Nucleus accumbens (tissue), 56 donors: ENCODE results near the gene PTPRN2.

ENCODE experiments used
- DNase-seq, 56 donors: peaks; one replicate each; lab custom pipeline; 2025; lab: John Stamatoyannopoulos, UW

PTPRN2 gene

DNA sequence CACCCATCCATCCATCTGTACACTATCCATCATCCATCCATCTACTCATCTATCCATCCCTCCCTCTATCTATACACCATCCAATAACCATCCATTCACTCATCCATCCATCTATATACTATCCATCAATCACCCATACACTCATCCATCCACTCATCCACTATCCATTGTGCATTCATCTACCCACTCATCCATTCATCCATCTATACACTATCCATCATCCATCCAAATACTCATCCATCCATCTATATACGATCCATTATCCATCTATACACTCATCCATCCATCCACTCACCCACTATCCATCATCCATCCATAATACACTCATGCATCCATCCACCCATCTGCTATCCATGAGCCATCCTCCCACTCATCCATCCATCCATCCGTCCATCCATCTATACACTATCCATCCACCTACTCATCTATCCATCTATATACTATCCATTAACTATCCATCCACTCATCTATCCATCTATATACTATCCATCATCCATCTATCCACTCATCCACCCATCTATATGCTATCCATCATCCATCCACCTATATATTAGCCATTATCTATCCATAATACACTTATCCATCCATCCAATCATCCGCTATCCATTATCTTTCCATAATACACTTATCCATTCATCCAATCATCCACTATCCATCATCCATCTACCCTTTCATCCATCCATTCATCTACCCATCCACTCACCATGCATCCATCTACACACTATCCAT is 765.5 kb downstream of the PTPRN2 start:
- no peak for DNase-seq

DNA sequence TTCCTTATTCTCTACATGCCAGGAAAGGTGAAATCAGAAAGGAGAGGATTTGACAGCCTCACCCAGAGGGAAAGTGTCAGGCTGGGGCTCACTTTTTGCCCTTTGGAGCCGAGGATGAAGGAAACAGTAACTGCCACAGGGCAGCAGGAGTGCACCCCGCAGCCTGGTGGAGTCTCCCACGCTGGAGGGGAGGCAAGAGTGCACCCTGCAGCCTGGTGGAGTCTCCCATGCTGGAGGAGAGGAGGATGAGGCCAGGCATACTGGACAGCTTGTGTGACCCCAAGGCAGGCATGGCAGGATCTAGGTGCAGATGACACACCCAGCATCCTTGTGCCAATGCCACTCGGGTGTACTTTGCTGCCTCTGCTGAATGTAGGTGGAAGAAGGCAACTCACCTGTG is 766.8 kb downstream of the PTPRN2 start:
- no peak for DNase-seq

DNA sequence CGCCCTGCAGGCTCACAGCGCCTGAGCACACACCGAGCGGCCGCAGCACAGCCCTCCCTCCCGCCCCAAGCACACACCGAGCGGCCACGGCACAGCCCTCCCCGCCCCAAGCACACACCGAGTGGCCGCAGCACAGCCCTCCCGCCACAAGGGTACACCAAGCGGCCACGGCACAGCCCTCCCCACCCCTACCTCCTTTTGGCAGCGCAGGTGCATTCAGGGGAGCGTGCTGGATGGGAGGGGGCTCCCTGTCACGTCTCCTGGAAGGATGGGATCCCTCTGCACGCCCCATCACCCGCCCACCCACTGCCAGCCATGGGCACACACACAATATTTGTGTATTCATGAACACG is 768.2 kb downstream of the PTPRN2 start:
- DNase-seq = no peak

DNA sequence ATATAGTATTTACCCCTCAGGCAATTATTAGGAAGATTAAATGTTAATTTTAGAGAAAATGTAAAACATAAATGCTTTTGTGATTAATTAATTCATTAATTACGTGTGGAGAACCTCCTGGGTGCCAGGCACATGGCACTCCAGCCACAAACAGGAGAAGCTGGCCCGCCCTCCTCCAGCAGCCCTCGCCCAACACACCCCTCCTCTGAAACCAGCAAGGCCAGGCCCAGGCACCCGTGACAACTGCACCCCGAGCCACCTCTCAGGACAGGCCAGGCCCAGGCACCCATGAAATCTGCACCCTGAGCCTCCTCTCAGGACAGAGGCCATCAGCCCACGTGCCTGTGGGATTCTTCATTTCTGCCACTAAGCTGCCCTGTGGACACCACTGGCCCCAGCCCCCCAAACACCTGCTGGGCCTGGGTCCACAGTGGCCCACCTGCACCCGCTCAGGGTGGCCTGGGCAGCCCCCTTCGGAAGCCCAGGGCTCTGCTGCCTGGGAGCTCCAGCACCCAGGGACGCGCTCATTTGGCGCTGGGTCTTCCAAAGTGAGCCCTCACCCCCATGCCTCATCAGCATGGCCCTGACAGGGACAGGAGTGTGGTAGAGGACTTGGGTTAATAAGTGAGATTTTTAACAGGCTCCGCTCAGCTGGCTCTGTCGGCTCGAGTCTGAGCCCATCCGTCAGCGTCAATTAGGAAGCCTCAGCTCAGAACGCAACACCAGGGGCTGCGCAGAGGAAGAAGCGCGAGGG is 768.7 kb downstream of the PTPRN2 start:
- no peak for DNase-seq

DNA sequence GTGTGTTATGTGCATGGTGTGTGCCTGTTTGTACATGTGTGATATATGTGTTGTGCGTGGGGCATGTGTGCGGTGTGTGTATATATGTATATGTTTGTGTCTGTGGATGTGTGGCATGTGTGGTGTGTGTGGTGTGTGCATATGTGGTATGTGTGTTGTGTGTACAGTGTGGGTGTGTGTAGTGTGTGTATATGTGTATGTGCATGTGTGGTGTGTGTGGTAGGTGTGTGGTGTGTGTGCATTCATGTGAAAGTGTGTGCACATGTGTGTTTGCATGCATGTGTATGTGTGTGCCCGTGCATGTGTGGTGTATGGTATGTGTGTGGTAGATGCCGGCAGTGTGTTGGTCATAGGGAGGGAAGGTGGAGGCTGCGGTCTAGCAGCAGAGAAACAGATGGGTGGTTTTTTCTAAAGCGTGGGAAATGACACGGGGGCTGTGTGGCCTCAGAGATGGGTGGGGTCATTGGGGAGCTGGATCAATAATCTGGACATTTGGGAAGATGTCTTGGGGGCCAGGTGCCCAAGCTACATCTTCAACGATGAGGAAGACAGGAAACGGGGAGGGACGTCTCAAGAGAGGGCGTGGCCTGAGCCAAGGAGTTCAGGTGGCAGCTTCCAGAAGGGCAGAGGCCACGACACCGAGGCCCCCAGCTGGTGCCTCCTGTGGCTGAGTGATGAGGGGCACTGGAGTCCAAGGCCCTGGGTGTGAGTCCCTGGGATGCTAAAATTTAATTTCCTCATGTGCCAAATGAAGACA is 769.5 kb downstream of the PTPRN2 start:
- DNase-seq = no peak

DNA sequence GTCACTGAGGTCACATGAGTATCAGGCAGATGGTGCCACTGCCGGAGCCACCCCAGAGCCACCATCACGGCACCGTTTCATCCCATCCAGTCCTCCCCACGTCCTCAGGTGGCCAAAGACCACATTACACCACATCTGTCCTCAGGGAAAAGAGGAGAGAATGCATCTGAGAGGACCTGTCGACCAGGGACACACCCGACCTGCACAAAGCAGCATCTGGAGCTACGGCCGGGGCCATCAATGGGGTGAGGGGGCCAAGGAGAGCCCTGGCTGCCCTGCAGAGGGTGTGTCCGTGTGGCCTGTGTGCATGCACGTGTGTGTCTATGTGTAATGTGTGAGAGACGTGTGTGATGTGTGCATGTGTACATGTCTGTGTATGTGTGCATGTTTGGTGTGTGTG is 770.2 kb downstream of the PTPRN2 start:
- DNase-seq = no peak

DNA sequence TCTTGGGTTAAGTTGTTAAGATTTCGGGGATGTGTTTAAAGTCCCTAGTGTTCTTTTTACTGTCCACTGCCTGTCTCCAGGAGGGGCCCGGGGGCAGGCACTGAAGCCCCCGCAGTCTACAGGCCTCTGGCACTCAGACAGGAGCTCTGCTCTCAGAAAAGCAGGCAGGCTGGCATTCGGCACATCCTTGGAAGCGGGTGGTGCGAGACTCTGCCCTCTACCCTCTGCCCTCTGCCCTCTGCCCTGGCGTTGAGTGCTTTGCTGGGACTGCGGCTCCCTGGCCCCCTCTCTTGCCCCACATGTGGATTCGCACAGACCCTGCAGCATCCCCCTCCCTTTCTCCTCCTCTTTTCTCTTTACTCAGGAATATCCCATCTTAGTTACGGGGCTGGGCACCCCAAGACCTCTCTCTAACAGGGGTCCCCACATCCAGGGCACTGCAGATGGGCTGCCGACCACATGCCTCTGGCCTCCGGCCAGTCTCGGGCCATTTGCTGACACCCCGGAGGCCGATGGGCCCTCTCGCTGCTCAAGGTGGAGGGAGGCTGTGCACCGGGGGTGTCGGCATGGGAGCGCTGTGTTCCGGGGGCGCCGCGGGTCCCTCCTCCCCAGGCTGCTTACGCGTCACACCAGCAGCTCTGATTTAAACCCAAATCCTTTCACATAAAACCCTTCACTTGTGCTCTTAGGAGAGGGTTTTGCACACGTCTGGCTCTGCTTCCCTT is 770.9 kb downstream of the PTPRN2 start:
- DNase-seq = no peak

DNA sequence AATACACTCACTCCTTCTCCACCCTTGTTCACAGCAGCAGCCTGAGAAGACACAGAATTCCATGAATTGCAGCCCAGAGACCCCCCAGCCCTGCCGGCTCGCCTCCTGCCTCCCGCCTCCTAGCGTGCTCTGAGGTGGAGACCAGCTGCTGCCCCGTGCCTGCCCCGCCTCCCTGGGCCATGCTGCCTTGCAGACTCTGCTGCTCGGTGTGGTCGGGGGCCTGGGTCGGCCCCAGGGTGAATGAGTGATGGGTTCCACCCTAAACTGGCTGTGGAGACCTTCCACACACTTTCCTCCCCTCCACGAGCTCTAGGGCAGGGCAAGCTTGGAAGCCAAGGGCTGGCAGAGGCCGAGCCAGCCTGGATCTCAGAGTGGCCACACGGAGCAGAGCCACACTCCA is 771.5 kb downstream of the PTPRN2 start:
- DNase-seq = no peak

DNA sequence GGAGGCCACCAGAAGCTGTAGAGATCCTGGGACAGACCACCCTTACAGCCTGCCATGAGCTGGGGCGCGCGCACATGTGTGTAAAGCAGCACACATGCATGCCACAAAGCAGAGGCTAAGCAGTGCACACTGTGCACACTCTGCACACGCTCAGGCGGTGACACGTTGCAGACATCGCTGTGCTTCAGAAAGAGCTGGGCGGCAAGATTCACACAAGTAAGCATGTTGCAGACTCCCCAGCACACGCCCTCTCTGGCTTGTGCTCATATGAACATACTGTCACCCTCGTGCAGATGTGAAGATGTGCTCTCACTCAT is 772.0 kb downstream of the PTPRN2 start:
- DNase-seq = no peak

DNA sequence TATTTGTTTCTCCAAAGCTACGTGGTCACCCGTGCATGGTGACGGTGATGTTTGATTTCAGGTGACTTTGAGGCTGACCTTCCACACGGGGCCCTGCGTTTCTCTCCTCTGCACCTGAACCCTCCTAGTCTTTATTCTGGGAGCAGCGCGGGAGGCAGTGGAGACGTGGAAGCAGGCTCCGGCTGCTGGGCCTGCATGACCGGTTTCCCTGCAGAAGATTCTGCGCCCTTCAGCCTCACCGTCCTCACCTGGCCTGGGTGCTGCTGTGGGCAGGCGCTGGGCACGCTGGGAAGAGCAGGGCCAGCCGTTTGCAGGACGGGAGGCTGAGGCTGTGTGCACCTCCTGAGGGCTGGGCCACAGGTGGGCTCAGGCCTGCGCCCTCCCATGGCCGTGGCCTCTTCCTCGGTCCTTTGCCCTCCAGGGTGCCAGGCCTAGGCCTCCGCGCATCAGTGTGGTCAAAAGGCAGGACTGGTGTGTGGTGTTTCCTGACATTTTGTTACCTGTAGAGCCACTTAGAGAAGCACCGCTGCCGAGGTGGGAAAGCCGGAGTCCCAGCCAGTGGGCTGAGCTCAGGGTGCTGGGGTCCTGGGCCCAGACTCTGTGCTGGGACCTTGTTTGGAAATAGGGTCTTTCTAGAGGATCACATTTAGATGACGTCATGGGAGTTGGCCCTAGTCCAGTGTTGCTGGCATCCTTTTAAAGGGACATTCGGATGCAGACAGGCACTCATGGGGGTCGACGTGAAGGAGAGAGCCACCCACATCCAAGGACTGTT is 772.5 kb downstream of the PTPRN2 start:
- DNase-seq = no peak

DNA sequence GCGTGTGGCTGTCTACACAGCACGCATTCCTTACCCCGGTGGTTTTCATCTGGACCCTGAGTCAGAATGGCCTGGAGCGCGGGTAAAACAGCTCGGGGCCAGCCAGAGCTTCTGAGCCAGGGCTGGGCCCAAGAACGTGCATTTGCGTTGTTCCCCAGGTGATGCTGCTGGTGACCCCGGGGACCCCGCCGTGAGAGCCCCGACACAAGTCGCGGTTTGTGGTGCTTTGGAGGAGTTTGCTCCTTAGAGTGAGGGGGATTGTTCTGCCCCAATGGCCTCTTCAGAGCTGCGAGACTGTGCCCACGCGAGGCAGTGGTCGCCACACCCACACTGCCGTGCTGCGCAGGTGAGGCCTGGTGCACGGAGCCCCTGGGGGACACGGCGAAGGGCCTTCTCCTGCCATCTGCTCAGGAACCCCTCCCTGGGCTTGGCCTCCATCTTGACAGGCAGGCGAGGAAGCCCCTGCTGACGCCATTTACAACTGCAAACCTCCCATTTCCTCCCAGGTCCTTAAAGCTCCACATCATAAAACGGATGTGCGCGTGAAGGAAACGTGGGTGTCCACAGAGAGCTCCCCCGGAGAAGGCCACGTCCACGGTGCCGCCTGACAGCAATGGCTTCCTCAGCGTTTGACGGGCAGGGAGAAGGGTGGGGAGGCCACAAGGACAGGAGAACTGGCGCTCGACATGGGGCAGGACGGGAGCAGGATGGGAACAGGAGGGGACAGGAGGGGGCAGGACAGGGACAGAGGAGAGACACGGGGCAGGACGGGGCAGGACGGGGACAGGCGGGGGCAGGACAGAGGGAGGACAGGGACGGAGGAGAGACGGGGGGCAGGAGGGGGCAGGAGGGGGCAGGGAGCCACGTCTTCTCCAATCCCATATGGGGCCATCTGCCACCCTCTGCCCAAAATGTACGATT is 773.6 kb downstream of the PTPRN2 start:
- no peak for DNase-seq

DNA sequence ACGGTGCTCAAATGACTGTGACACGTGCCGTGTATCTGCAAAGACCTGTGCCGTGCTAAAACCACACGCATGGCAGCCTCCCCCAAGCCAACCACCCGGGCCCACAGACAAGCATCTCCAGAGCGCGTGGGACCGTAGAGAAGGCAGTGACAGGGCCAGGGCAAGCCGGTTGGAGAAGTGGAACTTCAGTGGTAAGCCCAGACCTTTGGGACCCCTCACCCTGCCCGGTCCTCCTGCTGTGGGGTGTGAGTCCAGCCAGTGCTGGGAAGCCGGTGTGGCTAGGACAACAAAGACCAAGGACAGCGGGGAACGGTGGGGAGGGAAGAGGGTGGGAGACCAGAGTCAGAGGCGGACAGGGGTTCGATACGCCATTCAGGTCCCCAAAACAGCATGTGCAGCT is 774.6 kb downstream of the PTPRN2 start:
- DNase-seq = no peak

DNA sequence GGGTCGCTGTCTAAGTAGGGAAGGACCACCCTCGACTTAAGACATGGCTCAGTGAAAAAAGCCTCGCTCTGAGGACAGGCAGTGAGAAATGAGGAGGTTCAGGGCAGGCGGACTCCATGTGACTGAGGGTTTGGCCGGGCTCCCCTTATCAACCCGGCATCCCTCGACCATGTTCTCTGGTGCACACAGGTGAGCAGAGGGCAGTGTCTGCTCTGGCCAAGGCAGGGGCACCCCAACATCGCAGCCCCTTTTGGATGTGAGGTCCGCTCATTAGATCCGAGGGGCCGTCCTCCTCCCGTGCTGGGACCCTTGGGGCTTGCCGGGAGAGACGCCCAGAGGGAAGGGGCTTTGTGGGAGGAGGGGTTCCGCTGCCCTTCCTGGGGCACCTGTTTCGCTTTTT is 775.7 kb downstream of the PTPRN2 start:
- no peak for DNase-seq

DNA sequence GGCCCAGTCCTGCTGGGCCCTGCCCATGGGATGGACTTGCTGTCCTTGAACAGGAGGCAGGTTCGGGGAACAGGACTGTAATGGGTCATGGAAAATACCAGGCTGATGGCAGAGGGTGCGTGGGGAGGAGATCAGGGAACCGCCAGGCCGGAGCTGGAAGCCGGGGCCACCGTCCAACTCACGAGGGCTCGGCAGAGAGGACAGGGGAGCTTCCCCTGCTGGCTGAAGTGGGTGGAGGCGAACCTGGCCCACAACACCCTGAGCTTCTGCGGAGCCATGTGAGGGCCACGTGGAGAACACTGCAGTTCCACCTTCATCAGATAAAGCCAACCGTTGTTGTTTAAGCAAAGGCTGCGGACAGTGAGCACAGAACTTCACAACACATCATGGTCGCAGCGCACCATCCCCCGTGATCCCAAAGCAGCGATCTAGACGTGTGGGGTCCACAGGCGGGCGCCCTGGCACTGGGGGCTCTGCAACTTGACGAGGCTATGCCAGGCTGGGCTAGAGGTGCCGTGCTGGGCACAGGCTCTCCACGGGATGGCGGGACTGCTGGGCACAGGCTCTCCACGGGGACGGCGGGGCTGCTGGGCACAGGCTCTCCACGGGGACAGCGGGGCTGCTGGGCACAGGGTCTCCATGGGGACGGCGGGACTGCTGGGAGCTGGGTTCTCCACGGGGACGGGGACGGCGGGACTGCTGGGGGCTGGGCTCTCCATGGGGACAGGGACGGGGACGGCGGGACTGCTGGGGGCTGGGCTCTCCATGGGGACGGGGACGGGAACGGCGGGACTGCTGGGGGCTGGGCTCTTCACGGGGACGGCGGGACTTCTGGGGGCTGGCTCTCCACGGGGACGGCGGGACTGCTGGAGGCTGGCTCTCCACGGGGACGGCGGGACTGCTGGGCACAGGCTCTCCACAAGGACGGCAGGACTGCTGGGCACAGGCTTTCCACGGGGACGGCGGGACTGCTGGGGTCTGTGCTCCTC is 777.5 kb downstream of the PTPRN2 start:
- no peak for DNase-seq

DNA sequence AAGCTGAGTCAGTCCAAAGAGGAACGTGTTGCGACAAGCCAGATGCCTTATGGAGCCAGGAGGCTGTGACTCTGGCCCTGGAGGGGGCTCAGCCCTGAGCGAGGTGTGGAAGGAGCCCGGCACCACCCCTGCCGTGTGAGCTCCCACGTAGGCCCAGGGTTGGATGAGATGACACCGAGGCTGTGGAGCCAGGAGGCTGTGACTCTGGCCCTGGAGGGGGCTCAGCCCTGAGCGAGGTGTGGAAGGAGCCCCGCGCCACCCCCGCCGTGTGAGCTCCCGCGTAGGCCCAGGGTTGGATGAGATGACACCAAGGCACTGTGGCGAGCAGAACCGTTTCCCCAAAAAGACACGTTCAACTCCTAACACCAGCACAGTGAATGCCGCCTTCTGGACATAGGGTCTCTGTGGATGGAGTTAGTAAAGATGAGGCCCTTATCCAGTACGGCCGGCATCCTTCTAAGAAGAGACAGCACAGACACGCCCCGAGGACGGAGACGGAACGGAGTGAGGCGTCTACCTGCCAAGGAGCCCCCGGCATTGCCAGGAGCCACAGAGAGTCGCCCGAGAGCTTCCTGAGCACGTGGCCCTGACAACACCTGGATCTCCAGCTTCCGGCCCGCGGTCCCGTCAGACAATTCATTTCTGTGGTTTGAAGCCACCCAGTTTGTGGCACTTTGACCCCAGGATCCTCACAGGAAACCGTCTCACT is 778.3 kb downstream of the PTPRN2 start:
- no peak for DNase-seq

DNA sequence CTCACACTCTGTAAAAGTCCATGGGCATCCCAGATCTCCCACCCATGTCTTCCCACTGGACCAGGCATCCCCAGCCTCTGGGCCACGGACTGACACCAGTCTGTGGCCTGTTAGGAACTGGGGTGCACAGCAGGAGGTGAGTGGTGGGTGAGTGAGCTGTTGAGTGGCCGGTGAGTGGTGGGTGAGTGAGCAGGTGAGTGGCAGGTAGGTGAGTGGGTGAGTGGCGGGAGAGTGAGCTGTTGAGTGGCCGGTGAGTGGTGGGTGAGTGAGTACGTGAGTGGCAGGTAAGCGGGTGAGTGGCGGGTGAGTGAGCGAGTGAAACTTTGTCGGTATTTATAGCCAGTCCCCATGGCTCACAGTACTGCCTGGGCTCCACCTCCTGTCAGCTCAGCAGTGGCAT is 779.6 kb downstream of the PTPRN2 start:
- no peak for DNase-seq

DNA sequence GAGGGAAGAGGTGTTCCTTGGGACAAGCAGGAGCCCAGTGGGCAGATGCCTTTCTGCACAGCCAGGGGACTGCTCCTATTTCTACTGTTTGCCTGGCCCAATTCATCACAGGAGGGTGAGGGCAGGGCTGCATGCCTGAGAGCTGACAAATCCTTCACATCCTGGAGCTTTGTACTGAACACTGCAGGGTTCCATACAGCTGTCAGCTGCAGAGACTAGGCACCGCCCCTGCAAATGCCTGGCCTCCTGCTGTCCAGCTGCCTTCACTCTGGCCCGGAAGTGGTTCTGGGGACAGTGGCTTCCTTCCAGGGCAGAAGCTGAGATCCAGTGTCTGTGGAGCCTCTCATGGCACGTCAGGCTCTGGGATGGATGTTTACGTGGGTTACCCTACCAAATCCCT is 780.1 kb downstream of the PTPRN2 start:
- DNase-seq = no peak
